ENCODE results near the gene DNAJC25. TPM values are rescaled to one million over a fixed set of nuclear protein-coding genes. Genes with fewer than 3 reads are reported as not detected.

Gene DNAJC25
- total and polyA plus RNA-seq, 2 of the 8 experiments (the other 6 are each of a cell fraction or from before 2014, with no cell fraction given), result 2.7 to 6.2 TPM

DNA sequence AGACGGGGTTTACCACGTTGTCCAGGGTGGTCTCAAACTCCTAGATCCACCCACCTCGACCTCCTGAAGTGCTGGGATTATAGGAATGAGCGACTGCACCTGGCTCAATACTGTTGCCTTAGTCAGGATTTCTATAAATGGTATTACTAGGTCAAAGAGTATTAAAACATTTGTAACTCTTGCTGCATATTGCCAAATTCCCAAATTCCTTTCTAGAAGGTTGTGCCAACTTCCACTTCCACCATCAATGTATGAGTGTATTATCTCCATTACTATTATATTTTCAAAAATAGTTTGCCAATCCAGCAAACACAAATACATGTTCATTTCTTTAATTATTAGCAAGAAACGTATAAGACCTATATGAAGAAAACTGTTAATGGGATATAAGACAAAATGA is 42.3 kb upstream of the DNAJC25 start (continued):
- TF ChIP-seq, protein P1, sequence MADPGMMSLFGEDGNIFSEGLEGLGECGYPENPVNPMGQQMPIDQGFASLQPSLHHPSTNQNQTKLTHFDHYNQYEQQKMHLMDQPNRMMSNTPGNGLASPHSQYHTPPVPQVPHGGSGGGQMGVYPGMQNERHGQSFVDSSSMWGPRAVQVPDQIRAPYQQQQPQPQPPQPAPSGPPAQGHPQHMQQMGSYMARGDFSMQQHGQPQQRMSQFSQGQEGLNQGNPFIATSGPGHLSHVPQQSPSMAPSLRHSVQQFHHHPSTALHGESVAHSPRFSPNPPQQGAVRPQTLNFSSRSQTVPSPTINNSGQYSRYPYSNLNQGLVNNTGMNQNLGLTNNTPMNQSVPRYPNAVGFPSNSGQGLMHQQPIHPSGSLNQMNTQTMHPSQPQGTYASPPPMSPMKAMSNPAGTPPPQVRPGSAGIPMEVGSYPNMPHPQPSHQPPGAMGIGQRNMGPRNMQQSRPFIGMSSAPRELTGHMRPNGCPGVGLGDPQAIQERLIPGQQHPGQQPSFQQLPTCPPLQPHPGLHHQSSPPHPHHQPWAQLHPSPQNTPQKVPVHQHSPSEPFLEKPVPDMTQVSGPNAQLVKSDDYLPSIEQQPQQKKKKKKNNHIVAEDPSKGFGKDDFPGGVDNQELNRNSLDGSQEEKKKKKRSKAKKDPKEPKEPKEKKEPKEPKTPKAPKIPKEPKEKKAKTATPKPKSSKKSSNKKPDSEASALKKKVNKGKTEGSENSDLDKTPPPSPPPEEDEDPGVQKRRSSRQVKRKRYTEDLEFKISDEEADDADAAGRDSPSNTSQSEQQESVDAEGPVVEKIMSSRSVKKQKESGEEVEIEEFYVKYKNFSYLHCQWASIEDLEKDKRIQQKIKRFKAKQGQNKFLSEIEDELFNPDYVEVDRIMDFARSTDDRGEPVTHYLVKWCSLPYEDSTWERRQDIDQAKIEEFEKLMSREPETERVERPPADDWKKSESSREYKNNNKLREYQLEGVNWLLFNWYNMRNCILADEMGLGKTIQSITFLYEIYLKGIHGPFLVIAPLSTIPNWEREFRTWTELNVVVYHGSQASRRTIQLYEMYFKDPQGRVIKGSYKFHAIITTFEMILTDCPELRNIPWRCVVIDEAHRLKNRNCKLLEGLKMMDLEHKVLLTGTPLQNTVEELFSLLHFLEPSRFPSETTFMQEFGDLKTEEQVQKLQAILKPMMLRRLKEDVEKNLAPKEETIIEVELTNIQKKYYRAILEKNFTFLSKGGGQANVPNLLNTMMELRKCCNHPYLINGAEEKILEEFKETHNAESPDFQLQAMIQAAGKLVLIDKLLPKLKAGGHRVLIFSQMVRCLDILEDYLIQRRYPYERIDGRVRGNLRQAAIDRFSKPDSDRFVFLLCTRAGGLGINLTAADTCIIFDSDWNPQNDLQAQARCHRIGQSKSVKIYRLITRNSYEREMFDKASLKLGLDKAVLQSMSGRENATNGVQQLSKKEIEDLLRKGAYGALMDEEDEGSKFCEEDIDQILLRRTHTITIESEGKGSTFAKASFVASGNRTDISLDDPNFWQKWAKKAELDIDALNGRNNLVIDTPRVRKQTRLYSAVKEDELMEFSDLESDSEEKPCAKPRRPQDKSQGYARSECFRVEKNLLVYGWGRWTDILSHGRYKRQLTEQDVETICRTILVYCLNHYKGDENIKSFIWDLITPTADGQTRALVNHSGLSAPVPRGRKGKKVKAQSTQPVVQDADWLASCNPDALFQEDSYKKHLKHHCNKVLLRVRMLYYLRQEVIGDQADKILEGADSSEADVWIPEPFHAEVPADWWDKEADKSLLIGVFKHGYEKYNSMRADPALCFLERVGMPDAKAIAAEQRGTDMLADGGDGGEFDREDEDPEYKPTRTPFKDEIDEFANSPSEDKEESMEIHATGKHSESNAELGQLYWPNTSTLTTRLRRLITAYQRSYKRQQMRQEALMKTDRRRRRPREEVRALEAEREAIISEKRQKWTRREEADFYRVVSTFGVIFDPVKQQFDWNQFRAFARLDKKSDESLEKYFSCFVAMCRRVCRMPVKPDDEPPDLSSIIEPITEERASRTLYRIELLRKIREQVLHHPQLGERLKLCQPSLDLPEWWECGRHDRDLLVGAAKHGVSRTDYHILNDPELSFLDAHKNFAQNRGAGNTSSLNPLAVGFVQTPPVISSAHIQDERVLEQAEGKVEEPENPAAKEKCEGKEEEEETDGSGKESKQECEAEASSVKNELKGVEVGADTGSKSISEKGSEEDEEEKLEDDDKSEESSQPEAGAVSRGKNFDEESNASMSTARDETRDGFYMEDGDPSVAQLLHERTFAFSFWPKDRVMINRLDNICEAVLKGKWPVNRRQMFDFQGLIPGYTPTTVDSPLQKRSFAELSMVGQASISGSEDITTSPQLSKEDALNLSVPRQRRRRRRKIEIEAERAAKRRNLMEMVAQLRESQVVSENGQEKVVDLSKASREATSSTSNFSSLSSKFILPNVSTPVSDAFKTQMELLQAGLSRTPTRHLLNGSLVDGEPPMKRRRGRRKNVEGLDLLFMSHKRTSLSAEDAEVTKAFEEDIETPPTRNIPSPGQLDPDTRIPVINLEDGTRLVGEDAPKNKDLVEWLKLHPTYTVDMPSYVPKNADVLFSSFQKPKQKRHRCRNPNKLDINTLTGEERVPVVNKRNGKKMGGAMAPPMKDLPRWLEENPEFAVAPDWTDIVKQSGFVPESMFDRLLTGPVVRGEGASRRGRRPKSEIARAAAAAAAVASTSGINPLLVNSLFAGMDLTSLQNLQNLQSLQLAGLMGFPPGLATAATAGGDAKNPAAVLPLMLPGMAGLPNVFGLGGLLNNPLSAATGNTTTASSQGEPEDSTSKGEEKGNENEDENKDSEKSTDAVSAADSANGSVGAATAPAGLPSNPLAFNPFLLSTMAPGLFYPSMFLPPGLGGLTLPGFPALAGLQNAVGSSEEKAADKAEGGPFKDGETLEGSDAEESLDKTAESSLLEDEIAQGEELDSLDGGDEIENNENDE (IDR thresholded peaks at IDR 0.05; ENCODE audit: insufficient replicate concordance, low read length), result no peak
- TF ChIP-seq JUND (IDR thresholded peaks at IDR 0.05; ENCODE audit: low read length) (no peak), CBX5 (IDR thresholded peaks at IDR 0.05; ENCODE audit: low read depth, low read length) (no peak), POLR2A (IDR thresholded peaks at IDR 0.05; ENCODE audit: control extremely low read depth in 1 of 2, low read depth in 2 of 2, low read length in 2 of 2) (no peak), SP1 (IDR thresholded peaks at IDR 0.05; ENCODE audit: low read depth, low read length) (no peak), SIN3A (conservative IDR thresholded peaks at IDR 0.05 in 1 of 2, IDR thresholded peaks at IDR 0.05 in 1 of 2; ENCODE audit: low read depth in 1 of 2, low read length in 2 of 2) (no peak), SAP30 (IDR thresholded peaks at IDR 0.05; ENCODE audit: insufficient read depth, insufficient replicate concordance, low read length) (no peak), CHD1 (IDR thresholded peaks at IDR 0.05; ENCODE audit: low read depth, low read length) (no peak), SUZ12 (IDR thresholded peaks at IDR 0.05; ENCODE audit: low read length) (no peak), SIX5 (IDR thresholded peaks at IDR 0.05; ENCODE audit: low read depth, low read length) (no peak)
